ENCODE results near the gene ADK. TPM values are rescaled to one million over a fixed set of nuclear protein-coding genes. Genes with fewer than 3 reads are reported as not detected.

Gene ADK
- total and polyA plus RNA-seq, 2 donors (not counting 3 experiments of a cell fraction or from before 2014, with no cell fraction given) = 11.7 to 46.5 TPM

DNA sequence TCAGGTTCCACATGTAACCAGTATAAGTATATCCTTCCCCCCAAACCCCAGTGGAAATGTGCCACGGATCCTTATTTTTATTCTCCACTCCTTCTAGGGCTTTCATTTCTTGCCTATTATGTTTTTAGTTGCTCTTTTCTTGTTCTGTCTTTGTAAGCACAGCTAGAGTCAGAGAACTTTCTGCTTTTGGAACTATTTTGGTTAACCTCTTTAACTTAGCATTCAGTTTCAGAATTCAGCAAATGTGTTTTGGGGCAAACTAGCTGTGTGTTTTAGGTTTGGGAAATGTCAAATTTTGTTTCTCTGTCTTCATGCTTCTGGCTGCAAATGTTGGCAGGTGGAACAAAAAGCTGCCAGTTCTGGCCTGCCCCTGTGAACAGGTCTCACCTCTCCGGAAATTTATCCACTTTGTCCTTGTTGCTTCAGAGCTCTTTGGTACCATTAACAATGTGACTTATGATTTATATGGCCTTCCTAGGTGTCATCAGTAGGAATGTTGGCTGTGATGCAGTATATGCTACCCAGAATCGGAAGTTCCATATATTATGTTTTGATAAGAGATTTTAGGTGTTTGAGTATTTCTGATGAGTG, 156.1 kb downstream of the ADK start:
- CTCF ChIA-PET = interaction anchor here (0.6 kb wide), 1 partner anchor 48 kb away, joined by 3 read pairs; no protein-coding TSS in a partner anchor
- peaks cover 37% of the 10 kb centered on the region for H3K79me2 ChIP-seq (ENCODE audit: control insufficient read depth, insufficient read depth, low read length)
- no TSS peak for BruUV-seq (replicated peaks)

More for the DNA sequence above, 156.1 kb downstream of the ADK start:
- Histone ChIP-seq H2AFZ (ENCODE audit: low read depth, low read length) (no peak overlapping the region), H3K4me2 (ENCODE audit: insufficient read depth, low read length) (no peak overlapping the region), H3K27me3 (ENCODE audit: control insufficient read depth in 2 of 2, insufficient read depth in 2 of 2, low read length in 2 of 2) (no peaks in the 10 kb centered on the region), H3K36me3 (ENCODE audit: control insufficient read depth in 2 of 2, extremely low read depth in 1 of 2, insufficient read depth in 2 of 2, low read length in 2 of 2) (no peaks in the 10 kb centered on the region), H3K4me3 (replicated peaks in 1 of 3; ENCODE audit: insufficient read depth in 1 of 3, low read depth in 1 of 3, low read length in 3 of 3) (no peak overlapping the region), H3K4me1 (ENCODE audit: control insufficient read depth, extremely low read depth, insufficient read depth, low read length) (no peaks in the 10 kb centered on the region), H3K9ac (replicated peaks; ENCODE audit: extremely low read depth, insufficient read depth, low read length) (no peak overlapping the region), H3K9me3 (replicated peaks; ENCODE audit: control insufficient read depth, insufficient read depth, low read length) (no peaks in the 10 kb centered on the region), H3K27ac (ENCODE audit: insufficient read depth, low read depth, low read length) (no peak overlapping the region), H4K20me1 (replicated peaks; ENCODE audit: control insufficient read depth, extremely low read depth, insufficient read depth, low read length) (no peaks in the 10 kb centered on the region), H3K9me1 (replicated peaks; ENCODE audit: control insufficient read depth, extremely low read depth, insufficient read depth, low read length) (no peaks in the 10 kb centered on the region)
- DNase-seq (ENCODE audit: low read depth, low spot score) = no peak
- POLR2A ChIA-PET = no interaction called here
- TF ChIP-seq EZH2 (IDR thresholded peaks at IDR 0.05; ENCODE audit: borderline replicate concordance, low read depth, low read length, severe bottlenecking) (no peak), GATA2 (IDR thresholded peaks at IDR 0.05; ENCODE audit: insufficient read depth, insufficient read length, low read depth, low read length) (no peak), POLR2A (IDR thresholded peaks at IDR 0.05; ENCODE audit: low read depth, low read length) (no peak), FOS (IDR thresholded peaks at IDR 0.05; ENCODE audit: borderline replicate concordance, insufficient read depth, low read length) (no peak), MYC (IDR thresholded peaks at IDR 0.05; ENCODE audit: low read depth, low read length) (no peak), JUN (IDR thresholded peaks at IDR 0.05; ENCODE audit: borderline replicate concordance, insufficient read depth, insufficient read length, low read depth) (no peak), POLR2AphosphoS5 (IDR thresholded peaks at IDR 0.05; ENCODE audit: insufficient read depth, low read depth, low read length) (no peak)
- TF ChIP-seq, protein P1, sequence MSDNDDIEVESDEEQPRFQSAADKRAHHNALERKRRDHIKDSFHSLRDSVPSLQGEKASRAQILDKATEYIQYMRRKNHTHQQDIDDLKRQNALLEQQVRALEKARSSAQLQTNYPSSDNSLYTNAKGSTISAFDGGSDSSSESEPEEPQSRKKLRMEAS (IDR thresholded peaks at IDR 0.05; ENCODE audit: insufficient read depth, insufficient read length) = no peak
- TF ChIP-seq, protein P2, sequence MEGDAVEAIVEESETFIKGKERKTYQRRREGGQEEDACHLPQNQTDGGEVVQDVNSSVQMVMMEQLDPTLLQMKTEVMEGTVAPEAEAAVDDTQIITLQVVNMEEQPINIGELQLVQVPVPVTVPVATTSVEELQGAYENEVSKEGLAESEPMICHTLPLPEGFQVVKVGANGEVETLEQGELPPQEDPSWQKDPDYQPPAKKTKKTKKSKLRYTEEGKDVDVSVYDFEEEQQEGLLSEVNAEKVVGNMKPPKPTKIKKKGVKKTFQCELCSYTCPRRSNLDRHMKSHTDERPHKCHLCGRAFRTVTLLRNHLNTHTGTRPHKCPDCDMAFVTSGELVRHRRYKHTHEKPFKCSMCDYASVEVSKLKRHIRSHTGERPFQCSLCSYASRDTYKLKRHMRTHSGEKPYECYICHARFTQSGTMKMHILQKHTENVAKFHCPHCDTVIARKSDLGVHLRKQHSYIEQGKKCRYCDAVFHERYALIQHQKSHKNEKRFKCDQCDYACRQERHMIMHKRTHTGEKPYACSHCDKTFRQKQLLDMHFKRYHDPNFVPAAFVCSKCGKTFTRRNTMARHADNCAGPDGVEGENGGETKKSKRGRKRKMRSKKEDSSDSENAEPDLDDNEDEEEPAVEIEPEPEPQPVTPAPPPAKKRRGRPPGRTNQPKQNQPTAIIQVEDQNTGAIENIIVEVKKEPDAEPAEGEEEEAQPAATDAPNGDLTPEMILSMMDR (IDR thresholded peaks at IDR 0.05; ENCODE audit: extremely low read depth in 1 of 2, insufficient read depth in 1 of 2, low read depth in 1 of 2, low read length in 2 of 2) = no peak
- FAIRE-seq = no peak
- dilution Hi-C loops (cut with MboI; ENCODE audit: extremely low pct_ligation_motif_present, low sequenced_read_pairs) (no loop called here), intact Hi-C loops (cut with micrococcal nuclease) (no loop called here)

All from endothelial cell of umbilical vein (primary cell).